GM12873 (cell line): ENCODE results near the gene SNAI1.

Experiments
- TF ChIP-seq, protein P1 (sequence below): IDR thresholded peaks from 2 replicates; pipeline ENCODE4 v1.5.1; 2012; ENCODE audit warnings: low read depth, mild to moderate bottlenecking, moderate library complexity, low read length, control low read depth; ENCODE audit not compliant: insufficient read depth; ENCODE audit errors: missing control alignments

SNAI1 gene

GRCh38 chr20:49980140-49981008, 2.4 kb upstream of the SNAI1 start:
- TF ChIP-seq, protein P1, sequence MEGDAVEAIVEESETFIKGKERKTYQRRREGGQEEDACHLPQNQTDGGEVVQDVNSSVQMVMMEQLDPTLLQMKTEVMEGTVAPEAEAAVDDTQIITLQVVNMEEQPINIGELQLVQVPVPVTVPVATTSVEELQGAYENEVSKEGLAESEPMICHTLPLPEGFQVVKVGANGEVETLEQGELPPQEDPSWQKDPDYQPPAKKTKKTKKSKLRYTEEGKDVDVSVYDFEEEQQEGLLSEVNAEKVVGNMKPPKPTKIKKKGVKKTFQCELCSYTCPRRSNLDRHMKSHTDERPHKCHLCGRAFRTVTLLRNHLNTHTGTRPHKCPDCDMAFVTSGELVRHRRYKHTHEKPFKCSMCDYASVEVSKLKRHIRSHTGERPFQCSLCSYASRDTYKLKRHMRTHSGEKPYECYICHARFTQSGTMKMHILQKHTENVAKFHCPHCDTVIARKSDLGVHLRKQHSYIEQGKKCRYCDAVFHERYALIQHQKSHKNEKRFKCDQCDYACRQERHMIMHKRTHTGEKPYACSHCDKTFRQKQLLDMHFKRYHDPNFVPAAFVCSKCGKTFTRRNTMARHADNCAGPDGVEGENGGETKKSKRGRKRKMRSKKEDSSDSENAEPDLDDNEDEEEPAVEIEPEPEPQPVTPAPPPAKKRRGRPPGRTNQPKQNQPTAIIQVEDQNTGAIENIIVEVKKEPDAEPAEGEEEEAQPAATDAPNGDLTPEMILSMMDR, result no peak

DNA sequence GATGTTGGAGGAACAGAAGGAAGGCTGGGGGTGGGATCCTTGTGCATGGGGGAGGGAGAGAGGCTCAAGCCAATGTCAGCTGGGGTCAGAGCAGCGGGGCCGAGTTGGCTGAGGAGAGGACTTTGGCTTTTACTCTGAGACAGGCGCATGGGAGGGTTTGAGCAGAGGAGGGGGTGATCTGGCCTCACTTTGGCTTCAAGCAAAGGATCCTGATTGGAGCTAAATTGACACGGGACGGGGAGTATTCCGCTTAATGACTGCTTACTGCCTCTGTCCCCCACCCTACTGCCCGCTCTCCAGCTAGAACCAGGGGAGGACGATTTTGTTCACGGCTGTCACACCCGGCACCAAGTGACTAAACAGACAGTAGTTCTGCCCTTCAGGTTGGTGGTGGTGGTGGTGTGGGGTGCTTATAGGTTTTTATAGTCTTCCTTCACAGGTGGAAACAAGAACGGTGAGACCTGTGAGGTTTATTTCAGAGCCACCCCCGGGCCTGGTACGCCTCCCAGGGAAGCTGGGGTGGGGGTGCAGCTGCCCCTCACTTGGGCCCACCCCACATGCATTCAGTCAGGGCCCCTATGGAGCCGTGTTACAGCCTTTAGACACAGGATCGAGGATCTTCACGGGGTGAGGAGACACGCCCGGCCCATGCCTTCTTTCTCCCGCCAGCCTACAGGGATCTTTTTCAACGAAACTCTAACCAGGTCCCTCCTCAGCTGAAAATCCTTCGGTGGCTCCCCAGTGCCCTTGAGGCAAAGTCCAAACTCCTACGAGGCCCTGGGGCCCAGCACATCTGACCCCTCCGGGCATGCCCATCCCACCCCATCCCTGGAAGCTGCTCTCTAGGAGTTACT, 1.3 kb upstream of the SNAI1 start:
- TF ChIP-seq, protein P1, result no peak

GRCh38 chr20:49982072-49982345, 771 bp upstream of the SNAI1 start:
- TF ChIP-seq, protein P1, result no peak

- TF ChIP-seq, protein P1, result no peak
Measured at GRCh38 chr20:49983123-49983847, 505 bp downstream of the SNAI1 start.

GRCh38 chr20:49983848-49984408, 1.1 kb downstream of the SNAI1 start:
- TF ChIP-seq, protein P1, result no peak

DNA sequence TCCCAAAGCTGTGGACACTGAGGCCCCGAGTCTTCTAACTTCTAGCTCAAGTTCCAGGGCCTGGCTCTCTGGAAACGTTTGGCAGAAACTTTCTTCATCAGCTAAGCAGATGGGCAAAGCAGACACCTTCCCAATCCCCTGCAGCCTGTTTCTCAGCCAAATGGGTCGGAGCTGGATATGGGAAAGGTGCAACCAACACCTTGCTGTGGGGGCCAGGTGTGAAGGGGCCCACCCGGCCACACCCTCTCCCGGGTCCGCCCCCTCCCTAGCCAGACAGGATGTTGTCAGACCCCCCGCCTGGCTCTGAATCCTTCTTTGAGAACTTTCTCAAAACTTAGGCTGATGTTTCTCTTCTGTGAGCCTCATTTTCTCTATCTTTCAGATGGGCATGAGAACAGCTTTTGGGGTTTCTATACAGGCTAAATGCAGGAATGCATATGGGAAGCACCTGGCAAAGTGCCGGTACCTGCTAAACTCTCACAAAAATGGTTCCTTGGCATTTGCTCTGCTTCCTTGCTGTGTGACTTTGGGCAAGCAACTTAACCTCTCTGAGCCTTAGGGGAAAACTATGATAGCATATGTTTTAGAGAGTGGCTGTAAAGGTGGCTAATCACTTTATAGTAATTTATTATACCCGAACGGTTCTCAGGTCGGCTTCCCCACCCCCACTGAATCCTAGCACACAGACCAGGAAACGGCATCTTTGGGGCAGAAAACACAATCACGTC, 1.8 kb downstream of the SNAI1 start:
- TF ChIP-seq, protein P1, result no peak
